Measurements from ENCODE around the gene GSC2.

DNA sequence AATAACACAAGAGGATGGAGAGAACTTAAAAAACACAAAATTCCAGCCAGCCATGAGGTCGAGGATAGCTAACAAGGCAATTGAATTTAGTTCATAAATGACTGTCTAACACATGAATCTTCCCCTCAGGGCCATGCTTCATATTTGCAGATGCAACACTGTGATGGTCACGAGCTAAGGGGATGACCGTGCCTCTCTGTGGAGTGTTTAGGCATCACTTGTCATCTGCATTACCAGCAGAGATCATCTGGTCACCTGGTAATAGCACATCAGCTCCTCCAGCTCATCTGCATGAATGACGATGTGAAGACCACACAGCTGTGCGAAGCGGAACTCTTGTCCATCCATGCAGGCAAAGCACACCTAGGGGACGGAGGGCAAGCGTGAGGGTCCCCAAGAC lies 49.4 kb upstream of the GSC2 start:
- TF ChIP-seq, protein P1, sequence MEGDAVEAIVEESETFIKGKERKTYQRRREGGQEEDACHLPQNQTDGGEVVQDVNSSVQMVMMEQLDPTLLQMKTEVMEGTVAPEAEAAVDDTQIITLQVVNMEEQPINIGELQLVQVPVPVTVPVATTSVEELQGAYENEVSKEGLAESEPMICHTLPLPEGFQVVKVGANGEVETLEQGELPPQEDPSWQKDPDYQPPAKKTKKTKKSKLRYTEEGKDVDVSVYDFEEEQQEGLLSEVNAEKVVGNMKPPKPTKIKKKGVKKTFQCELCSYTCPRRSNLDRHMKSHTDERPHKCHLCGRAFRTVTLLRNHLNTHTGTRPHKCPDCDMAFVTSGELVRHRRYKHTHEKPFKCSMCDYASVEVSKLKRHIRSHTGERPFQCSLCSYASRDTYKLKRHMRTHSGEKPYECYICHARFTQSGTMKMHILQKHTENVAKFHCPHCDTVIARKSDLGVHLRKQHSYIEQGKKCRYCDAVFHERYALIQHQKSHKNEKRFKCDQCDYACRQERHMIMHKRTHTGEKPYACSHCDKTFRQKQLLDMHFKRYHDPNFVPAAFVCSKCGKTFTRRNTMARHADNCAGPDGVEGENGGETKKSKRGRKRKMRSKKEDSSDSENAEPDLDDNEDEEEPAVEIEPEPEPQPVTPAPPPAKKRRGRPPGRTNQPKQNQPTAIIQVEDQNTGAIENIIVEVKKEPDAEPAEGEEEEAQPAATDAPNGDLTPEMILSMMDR (IDR thresholded peaks at IDR 0.05; ENCODE audit: insufficient read depth, low read length): no peak
- no peak for TF ChIP-seq GABPA (IDR thresholded peaks at IDR 0.05; ENCODE audit: low read depth)
- no peak for TF ChIP-seq REST (IDR thresholded peaks at IDR 0.05; ENCODE audit: insufficient replicate concordance, low read depth)
- no peak for TF ChIP-seq SPI1 (IDR thresholded peaks at IDR 0.05; ENCODE audit: borderline replicate concordance, low read depth)
- TF ChIP-seq POLR2AphosphoS5 (IDR thresholded peaks at IDR 0.05; ENCODE audit: low read depth): no peak

Data from HL-60 (cell line).